Omental fat pad (tissue), 4 donors: ENCODE measurements around the gene DRGX. TPM values are rescaled to one million over a fixed set of nuclear protein-coding genes. Genes with fewer than 3 reads are reported as not detected.

Experiments used
- ATAC-seq: fragments of 150-250 bp; one replicate; pipeline ENCODE4 v1.9.1; 2016; ENCODE audit warnings: mild to moderate bottlenecking, moderate library complexity; ENCODE audit not compliant: low FRiP score
- DNase-seq: peaks from one replicate; pipeline ENCODE4 v3.0.0-alpha.2; 2019; ENCODE audit warnings: low spot score
- CTCF ChIP-seq, 3 donors: fragments of 450-650 bp; IDR thresholded peaks; one replicate each; pipeline ENCODE4 v1.5.1; 2016 to 2017; ENCODE audit warnings: antibody characterized with exemption in 3 of 3, mild to moderate bottlenecking in 3 of 3, moderate library complexity in 2 of 3
- total RNA-seq, 4 donors: library from RNA; depleted of rRNA; stranded (reverse); fragments of >200 nt; gene quantifications; one replicate each; pipeline ENCODE4 v1.1.0, GENCODE V29; 2016

Gene DRGX
- total RNA-seq, 4 donors from 2014 or later, result not detected

- no peak for TF ChIP-seq CTCF (IDR thresholded peaks at IDR 0.05)
- no peak for DNase-seq
These were observed 3.1 kb upstream of the DRGX start for GRCh38 chr10:49398986-49399385.

GRCh38 chr10:49398000-49398861, 2.3 kb upstream of the DRGX start:
- TF ChIP-seq CTCF (IDR thresholded peaks at IDR 0.05), result no peak
- ATAC-seq (peak; percentile 68), DNase-seq (no peak)

More at GRCh38 chr10:49398986-49399385, 3.1 kb upstream of the DRGX start:
- no peak for ATAC-seq

- no peak for TF ChIP-seq CTCF (IDR thresholded peaks at IDR 0.05)
- no peak for DNase-seq
- ATAC-seq, result peak; percentile 10
These were observed 1.4 kb upstream of the DRGX start for GRCh38 chr10:49397036-49397999.

- TF ChIP-seq CTCF (IDR thresholded peaks at IDR 0.05), result no peak
- DNase-seq, result no peak
- no peak for ATAC-seq
These were observed 744 bp upstream of the DRGX start for GRCh38 chr10:49396666-49396999.

GRCh38 chr10:49394933-49395740, 752 bp downstream of the DRGX start:
- TF ChIP-seq CTCF (IDR thresholded peaks at IDR 0.05), result no peak
- DNase-seq, result no peak
- no peak for ATAC-seq

GRCh38 chr10:49393757-49394156, 2.1 kb downstream of the DRGX start:
- no peak for ATAC-seq

More at GRCh38 chr10:49393757-49394156, 2.1 kb downstream of the DRGX start:
- no peak for TF ChIP-seq CTCF (IDR thresholded peaks at IDR 0.05)
- DNase-seq, result no peak
